Measurements from ENCODE around the gene DMTF1.

DMTF1 gene

DNA sequence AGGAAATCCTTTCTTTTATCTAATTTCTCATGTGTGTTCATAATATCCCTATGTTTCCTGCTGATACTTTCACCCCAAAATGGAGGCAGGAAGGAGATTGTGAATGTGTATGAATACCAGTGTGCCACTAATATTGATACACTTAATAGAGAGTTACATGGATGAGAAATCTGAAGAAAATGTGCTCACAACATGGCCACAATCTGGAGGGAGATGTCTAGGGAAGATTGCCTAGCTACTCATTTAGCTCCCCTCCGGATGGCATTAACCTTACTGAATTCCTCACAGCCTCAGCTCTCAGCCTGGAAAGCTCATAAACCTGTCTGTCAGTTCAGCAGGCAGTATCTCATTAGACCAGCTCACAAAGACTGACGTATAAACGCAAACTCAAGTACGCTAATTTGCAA is 23.4 kb upstream of the DMTF1 start:
- Histone ChIP-seq H3K27me3 (ENCODE audit: insufficient read depth, low read length, poor library complexity, severe bottlenecking) (no peaks in the 10 kb centered on the region), H3K36me3 (ENCODE audit: insufficient read depth, low read length) (no peaks in the 10 kb centered on the region), H2AFZ (ENCODE audit: low read length) (peak overlapping the region; percentile 29; the same call in 1 of the 2 replicates), H3K4me2 (ENCODE audit: low read depth, low read length, poor library complexity, severe bottlenecking) (peak overlapping the region; percentile 2), H3F3A (ENCODE audit: low read depth) (no peaks in the 10 kb centered on the region), H4K20me1 (ENCODE audit: insufficient read depth, low read length, poor library complexity, severe bottlenecking) (no peaks in the 10 kb centered on the region), H3K9me2 (replicated peaks; ENCODE audit: low read depth, low read length) (no peaks in the 10 kb centered on the region), H3K4me1 (ENCODE audit: insufficient read depth, low read length, poor library complexity, severe bottlenecking) (peaks cover 3% of the 10 kb centered on the region), H3K79me2 (ENCODE audit: insufficient read depth, low read length) (no peaks in the 10 kb centered on the region), H3K4me3 (ENCODE audit: low read length, poor library complexity, severe bottlenecking) (no peak overlapping the region), H3K9me3 (ENCODE audit: insufficient read depth, low read depth, low read length) (no peaks in the 10 kb centered on the region), H3K9ac (ENCODE audit: low read depth, low read length, poor library complexity, severe bottlenecking) (no peak overlapping the region)
- TF ChIP-seq, protein P1, sequence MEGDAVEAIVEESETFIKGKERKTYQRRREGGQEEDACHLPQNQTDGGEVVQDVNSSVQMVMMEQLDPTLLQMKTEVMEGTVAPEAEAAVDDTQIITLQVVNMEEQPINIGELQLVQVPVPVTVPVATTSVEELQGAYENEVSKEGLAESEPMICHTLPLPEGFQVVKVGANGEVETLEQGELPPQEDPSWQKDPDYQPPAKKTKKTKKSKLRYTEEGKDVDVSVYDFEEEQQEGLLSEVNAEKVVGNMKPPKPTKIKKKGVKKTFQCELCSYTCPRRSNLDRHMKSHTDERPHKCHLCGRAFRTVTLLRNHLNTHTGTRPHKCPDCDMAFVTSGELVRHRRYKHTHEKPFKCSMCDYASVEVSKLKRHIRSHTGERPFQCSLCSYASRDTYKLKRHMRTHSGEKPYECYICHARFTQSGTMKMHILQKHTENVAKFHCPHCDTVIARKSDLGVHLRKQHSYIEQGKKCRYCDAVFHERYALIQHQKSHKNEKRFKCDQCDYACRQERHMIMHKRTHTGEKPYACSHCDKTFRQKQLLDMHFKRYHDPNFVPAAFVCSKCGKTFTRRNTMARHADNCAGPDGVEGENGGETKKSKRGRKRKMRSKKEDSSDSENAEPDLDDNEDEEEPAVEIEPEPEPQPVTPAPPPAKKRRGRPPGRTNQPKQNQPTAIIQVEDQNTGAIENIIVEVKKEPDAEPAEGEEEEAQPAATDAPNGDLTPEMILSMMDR (conservative IDR thresholded peaks at IDR 0.05; ENCODE audit: low read length): no peak
- TF ChIP-seq EZH2phosphoT487 (IDR thresholded peaks at IDR 0.05; ENCODE audit: borderline replicate concordance): no peak

DNA sequence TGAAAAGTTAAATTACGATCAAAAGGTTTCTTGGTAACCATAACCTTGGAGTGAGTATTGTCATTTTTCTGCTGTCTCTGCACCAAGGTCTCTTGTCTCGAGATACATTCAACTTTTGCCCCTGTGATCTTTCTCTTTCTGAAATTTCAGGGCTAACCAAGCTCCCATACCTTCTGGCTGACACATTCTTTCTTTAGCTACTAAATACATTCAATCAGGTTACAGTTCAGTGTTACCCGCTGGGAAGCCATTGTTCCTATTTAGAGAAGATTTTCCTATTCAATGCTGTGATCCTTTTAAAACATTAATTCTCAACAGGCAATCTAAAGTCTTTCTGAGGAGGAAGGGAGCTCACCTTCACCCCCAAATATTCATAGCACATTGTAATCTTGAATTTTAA is 22.9 kb upstream of the DMTF1 start:
- Histone ChIP-seq H4K20me1 (ENCODE audit: insufficient read depth, low read length, poor library complexity, severe bottlenecking) (no peaks in the 10 kb centered on the region), H3K4me2 (ENCODE audit: low read depth, low read length, poor library complexity, severe bottlenecking) (no peak overlapping the region), H3K36me3 (ENCODE audit: insufficient read depth, low read length) (no peaks in the 10 kb centered on the region), H3K79me2 (ENCODE audit: insufficient read depth, low read length) (no peaks in the 10 kb centered on the region), H3K9me3 (ENCODE audit: insufficient read depth, low read depth, low read length) (no peaks in the 10 kb centered on the region), H3K27me3 (ENCODE audit: insufficient read depth, low read length, poor library complexity, severe bottlenecking) (no peaks in the 10 kb centered on the region), H2AFZ (ENCODE audit: low read length) (peak overlapping the region; percentile 29; the same call in 1 of the 2 replicates), H3K4me1 (ENCODE audit: insufficient read depth, low read length, poor library complexity, severe bottlenecking) (peaks cover 3% of the 10 kb centered on the region), H3K4me3 (ENCODE audit: low read length, poor library complexity, severe bottlenecking) (no peak overlapping the region), H3F3A (ENCODE audit: low read depth) (no peaks in the 10 kb centered on the region), H3K9ac (ENCODE audit: low read depth, low read length, poor library complexity, severe bottlenecking) (no peak overlapping the region), H3K9me2 (replicated peaks; ENCODE audit: low read depth, low read length) (no peaks in the 10 kb centered on the region)
- TF ChIP-seq EZH2phosphoT487 (IDR thresholded peaks at IDR 0.05; ENCODE audit: borderline replicate concordance): no peak
- TF ChIP-seq, protein P1 (conservative IDR thresholded peaks at IDR 0.05; ENCODE audit: low read length): no peak

DNA sequence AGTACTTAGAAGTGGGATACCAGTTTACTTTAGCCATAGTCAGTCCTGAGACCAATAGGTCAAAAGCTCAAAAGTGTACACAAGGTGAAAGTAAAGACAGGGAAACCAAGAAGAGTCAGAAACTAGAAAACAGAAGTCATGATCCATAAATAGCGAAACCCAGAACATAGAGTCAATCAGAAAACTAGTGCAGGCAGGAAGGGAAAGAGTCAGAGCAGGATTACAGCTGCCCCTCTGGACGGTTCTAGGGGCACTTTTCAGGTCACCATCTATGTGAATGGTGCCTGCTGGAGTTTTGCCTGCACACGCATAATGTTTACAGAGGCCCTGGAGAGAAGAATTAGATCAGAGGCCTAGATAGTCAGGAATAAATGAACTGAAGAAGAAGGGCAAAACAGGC is 22.4 kb upstream of the DMTF1 start:
- TF ChIP-seq, protein P1 (conservative IDR thresholded peaks at IDR 0.05; ENCODE audit: low read length): no peak
- TF ChIP-seq EZH2phosphoT487 (IDR thresholded peaks at IDR 0.05; ENCODE audit: borderline replicate concordance): no peak

More for the DNA sequence above, 22.4 kb upstream of the DMTF1 start:
- H3K27me3 ChIP-seq (ENCODE audit: insufficient read depth, low read length, poor library complexity, severe bottlenecking): no peaks in the 10 kb centered on the region
- no peak overlapping the region for H3K4me3 ChIP-seq (ENCODE audit: low read length, poor library complexity, severe bottlenecking)
- H3K9ac ChIP-seq (ENCODE audit: low read depth, low read length, poor library complexity, severe bottlenecking): no peak overlapping the region
- H3K9me2 ChIP-seq (replicated peaks; ENCODE audit: low read depth, low read length): no peaks in the 10 kb centered on the region
- no peaks in the 10 kb centered on the region for H3K36me3 ChIP-seq (ENCODE audit: insufficient read depth, low read length)
- H3K9me3 ChIP-seq (ENCODE audit: insufficient read depth, low read depth, low read length): no peaks in the 10 kb centered on the region
- no peak overlapping the region for H3K4me2 ChIP-seq (ENCODE audit: low read depth, low read length, poor library complexity, severe bottlenecking)
- H3K4me1 ChIP-seq (ENCODE audit: insufficient read depth, low read length, poor library complexity, severe bottlenecking): peaks cover 3% of the 10 kb centered on the region
- no peaks in the 10 kb centered on the region for H4K20me1 ChIP-seq (ENCODE audit: insufficient read depth, low read length, poor library complexity, severe bottlenecking)
- H2AFZ ChIP-seq (ENCODE audit: low read length): no peak overlapping the region
- no peaks in the 10 kb centered on the region for H3F3A ChIP-seq (ENCODE audit: low read depth)
- no peaks in the 10 kb centered on the region for H3K79me2 ChIP-seq (ENCODE audit: insufficient read depth, low read length)

All from Loucy (cell line).